ENCODE results near the gene SLC4A2. TPM values are rescaled to one million over a fixed set of nuclear protein-coding genes. Genes with fewer than 3 reads are reported as not detected.
A peak's percentile ranks its signal among the peaks of the same experiment; 100 is the strongest.
"Not testable (repeated sequence)": the region's sequence is repeated elsewhere in the genome, so short reads cannot be mapped to it uniquely, and the experiment has no call there.

SLC4A2 gene
- total and polyA plus RNA-seq, 4 experiments from 2014 or later = 12.8 to 84.7 (median 53.5) TPM

GRCh38 chr7:151023232-151023631 is 36.2 kb upstream of the SLC4A2 start:
- peaks cover 1 to 10% of the 10 kb centered on the region in 2 donors for H3K27me3 Mint-ChIP-seq
- H3K27ac ChIP-seq (ENCODE audit: low read depth, low read length) = no peak overlapping the region
- H3K4me3 ChIP-seq (ENCODE audit: low read length in 2 of 2) = no peak overlapping the region
- H3K27me3 ChIP-seq (ENCODE audit: insufficient read depth, low read length) = no peaks in the 10 kb centered on the region
- intact Hi-C loops (cut with micrococcal nuclease) = no loop called here
- POLR2A ChIA-PET (ENCODE audit: partially characterized antibody) = interaction anchor here (1.0 to 1.9 kb wide), 3 partner anchors 9 to 36 kb away, joined by 3 to 8 read pairs (median 5); no protein-coding TSS in a partner anchor
- peaks cover 0 to under 1% of the 10 kb centered on the region in 2 donors for H3K36me3 Mint-ChIP-seq
- peaks cover 12 to 26% (median 18%) of the 10 kb centered on the region in 4 donors for H3K4me1 Mint-ChIP-seq
- DNase-seq = no peak
- no peaks in the 10 kb centered on the region for H3K9me3 ChIP-seq (ENCODE audit: control insufficient read depth in 1 of 2, low read length in 2 of 2)
- peak overlapping the region in 2 of 7 donors; percentile 32 to 43 for H3K27ac Mint-ChIP-seq
- H3K4me1 ChIP-seq (ENCODE audit: insufficient read depth, low read length) = peaks cover 16% of the 10 kb centered on the region
- CTCF ChIA-PET (ENCODE audit: partially characterized antibody) = interaction anchor here (1.5 kb wide), 1 partner anchor 39 kb away, joined by 3 read pairs; no protein-coding TSS in a partner anchor
- no peaks in the 10 kb centered on the region for H3K9me3 Mint-ChIP-seq
- H3K36me3 ChIP-seq (ENCODE audit: insufficient read depth, low read length) = no peaks in the 10 kb centered on the region
- H3K4me3 Mint-ChIP-seq = no peak overlapping the region

GRCh38 chr7:151024435-151025056 is 34.8 kb upstream of the SLC4A2 start, which contains the start of gene ATG9B:
Gene ATG9B (minus strand): TSS chr7:151024494. CDS start chr7:151024423, 71 bp downstream.
- Mint-ChIP-seq H3K9me3 (no peaks in the 10 kb centered on the region), H3K36me3 (peaks cover 0 to 6% of the 10 kb centered on the region in 2 donors), H3K4me1 (peaks cover 11 to 23% (median 17%) of the 10 kb centered on the region in 4 donors), H3K27ac (peak within 1 kb of the TSS in 6 of 7 donors; percentile 36 to 83 (median 80)), H3K27me3 (peaks cover 0 to 6% of the 10 kb centered on the region in 2 donors), H3K4me3 (no peak within 1 kb of the TSS)
- Histone ChIP-seq H3K36me3 (ENCODE audit: insufficient read depth, low read length) (no peaks in the 10 kb centered on the region), H3K27ac (ENCODE audit: low read depth, low read length) (no peak within 1 kb of the TSS), H3K4me3 (ENCODE audit: low read length in 2 of 2) (no peak within 1 kb of the TSS), H3K4me1 (ENCODE audit: insufficient read depth, low read length) (peaks cover 16% of the 10 kb centered on the region), H3K9me3 (ENCODE audit: control insufficient read depth in 1 of 2, low read length in 2 of 2) (no peaks in the 10 kb centered on the region), H3K27me3 (ENCODE audit: insufficient read depth, low read length) (no peaks in the 10 kb centered on the region)
- intact Hi-C loops (cut with micrococcal nuclease) = no loop called here
- ChIA-PET CTCF (ENCODE audit: partially characterized antibody) (interaction anchor here (0.6 to 2.1 kb wide), 4 partner anchors 14 to 86 kb away, joined by 3 to 7 read pairs (median 4); no protein-coding TSS in a partner anchor), POLR2A (ENCODE audit: partially characterized antibody) (interaction anchor here (1.6 to 1.9 kb wide), 2 partner anchors 10 to 16 kb away, joined by 5 to 8 read pairs; no protein-coding TSS in a partner anchor)
- no peak for DNase-seq

- intact Hi-C loops (cut with micrococcal nuclease) = no loop called here
- Mint-ChIP-seq H3K36me3 (peaks cover 0 to 8% of the 10 kb centered on the region in 2 donors), H3K27me3 (peaks cover 0 to 2% of the 10 kb centered on the region in 2 donors), H3K9me3 (no peaks in the 10 kb centered on the region), H3K4me3 (peak overlapping the region in 1 of 8 donors; percentile 31), H3K27ac (peak overlapping the region in 6 of 7 donors; percentile 29 to 100 (median 100)), H3K4me1 (peaks cover 12 to 26% (median 19%) of the 10 kb centered on the region in 4 donors)
- no peak overlapping the region for H3K27ac ChIP-seq (ENCODE audit: low read depth, low read length)
- H3K9me3 ChIP-seq (ENCODE audit: control insufficient read depth in 1 of 2, low read length in 2 of 2) = no peaks in the 10 kb centered on the region
- ChIA-PET POLR2A (ENCODE audit: partially characterized antibody) (interaction anchor here (0.6 to 1.5 kb wide), 4 partner anchors 9 to 712 kb away, joined by 3 to 5 read pairs (median 3); no protein-coding TSS in a partner anchor), CTCF (ENCODE audit: partially characterized antibody) (interaction anchor here (0.6 to 4.4 kb wide), 4 partner anchors 8 to 556 kb away, joined by 3 to 44 read pairs (median 5); no protein-coding TSS in a partner anchor)
- H3K4me3 ChIP-seq (ENCODE audit: low read length in 2 of 2) = no peak overlapping the region
- H3K27me3 ChIP-seq (ENCODE audit: insufficient read depth, low read length) = no peaks in the 10 kb centered on the region
- no peaks in the 10 kb centered on the region for H3K36me3 ChIP-seq (ENCODE audit: insufficient read depth, low read length)
- peaks cover 21% of the 10 kb centered on the region for H3K4me1 ChIP-seq (ENCODE audit: insufficient read depth, low read length)
- no peak for DNase-seq
Observed at GRCh38 chr7:151025924-151026671, 33.3 kb upstream of the SLC4A2 start.

GRCh38 chr7:151026771-151027727 is 32.3 kb upstream of the SLC4A2 start:
- H3K4me3 ChIP-seq (ENCODE audit: low read length in 2 of 2) = peak overlapping the region; percentile 61 to 84
- H3K27me3 ChIP-seq (ENCODE audit: insufficient read depth, low read length); H3K9me3 Mint-ChIP-seq; intact Hi-C loops (cut with micrococcal nuclease); H3K36me3 ChIP-seq (ENCODE audit: insufficient read depth, low read length); DNase-seq; H3K27me3 Mint-ChIP-seq; H3K9me3 ChIP-seq (ENCODE audit: control insufficient read depth in 1 of 2, low read length in 2 of 2): not testable (repeated sequence)
- peaks cover 21% of the 10 kb centered on the region for H3K4me1 ChIP-seq (ENCODE audit: insufficient read depth, low read length)
- peaks cover 13 to 28% (median 20%) of the 10 kb centered on the region in 4 donors for H3K4me1 Mint-ChIP-seq
- H3K27ac ChIP-seq (ENCODE audit: low read depth, low read length) = peak overlapping the region; percentile 88
- ChIA-PET CTCF (ENCODE audit: partially characterized antibody) (interaction anchor here (1.0 to 4.4 kb wide), 5 partner anchors 9 to 151 kb away, joined by 3 to 44 read pairs (median 11); partner anchors contain the start of gene TMUB1), POLR2A (ENCODE audit: partially characterized antibody) (interaction anchor here (1.0 to 2.8 kb wide), 10 partner anchors 10 to 84 kb away, joined by 3 to 182 read pairs (median 11); partner anchors contain the start of genes ASIC3, CDK5, FASTK and SLC4A2)
- peaks cover 5 to 13% of the 10 kb centered on the region in 2 donors for H3K36me3 Mint-ChIP-seq
- peak overlapping the region; percentile 99 to 100 (median 99) for H3K27ac Mint-ChIP-seq
- peak overlapping the region; percentile 92 to 97 (median 95) for H3K4me3 Mint-ChIP-seq

GRCh38 chr7:151027728-151028130 is 31.7 kb upstream of the SLC4A2 start:
- peaks cover 6 to 16% of the 10 kb centered on the region in 2 donors for H3K36me3 Mint-ChIP-seq
- not testable (repeated sequence) for H3K27me3 Mint-ChIP-seq; H3K27me3 ChIP-seq (ENCODE audit: insufficient read depth, low read length); H3K9me3 ChIP-seq (ENCODE audit: control insufficient read depth in 1 of 2, low read length in 2 of 2); H3K36me3 ChIP-seq (ENCODE audit: insufficient read depth, low read length); DNase-seq; H3K9me3 Mint-ChIP-seq
- CTCF ChIA-PET (ENCODE audit: partially characterized antibody) = interaction anchor here (0.8 to 4.4 kb wide), 15 partner anchors 10 to 151 kb away, joined by 3 to 44 read pairs (median 6); partner anchors contain the start of gene TMUB1
- intact Hi-C loops (cut with micrococcal nuclease) = loop anchor here (1.0 kb wide), 6 partner anchors 9 to 622 kb away; partner anchors contain the start of gene TMUB1
- POLR2A ChIA-PET (ENCODE audit: partially characterized antibody) = interaction anchor here (0.8 to 2.8 kb wide), 15 partner anchors 14 to 84 kb away, joined by 3 to 182 read pairs (median 6); partner anchors contain the start of genes ASIC3, CDK5, FASTK and SLC4A2
- Histone ChIP-seq H3K4me1 (ENCODE audit: insufficient read depth, low read length) (peaks cover 21% of the 10 kb centered on the region), H3K4me3 (ENCODE audit: low read length in 2 of 2) (peak overlapping the region; percentile 61 to 84), H3K27ac (ENCODE audit: low read depth, low read length) (peak overlapping the region; percentile 88)
- H3K27ac Mint-ChIP-seq = peak overlapping the region; percentile 99 to 100 (median 99)
- H3K4me1 Mint-ChIP-seq = peaks cover 13 to 28% (median 20%) of the 10 kb centered on the region in 4 donors
- H3K4me3 Mint-ChIP-seq = peak overlapping the region; percentile 92 to 97 (median 95)
